Gastroesophageal sphincter (tissue), 3 donors: ENCODE data around the gene DNAH7.

Source experiments
- POLR2A ChIP-seq, 2 donors: fragments of 450-650 bp; IDR thresholded peaks; one replicate each; pipeline ENCODE4 v1.6.1; 2017; ENCODE audit warnings: antibody characterized with exemption in 2 of 2, mild to moderate bottlenecking in 2 of 2, moderate library complexity in 1 of 2
- TF ChIP-seq, protein P1 (sequence below), 4 experiments: fragments of 200-600 bp in 2 of 4; fragments of 450-650 bp in 2 of 4; sonication (generic) in 1 of 4; IDR thresholded peaks; one replicate each; pipeline ENCODE4 v1.5.1; 2017 to 2019; ENCODE audit warnings: antibody characterized with exemption in 4 of 4, mild to moderate bottlenecking in 2 of 4, moderate library complexity in 2 of 4

DNA sequence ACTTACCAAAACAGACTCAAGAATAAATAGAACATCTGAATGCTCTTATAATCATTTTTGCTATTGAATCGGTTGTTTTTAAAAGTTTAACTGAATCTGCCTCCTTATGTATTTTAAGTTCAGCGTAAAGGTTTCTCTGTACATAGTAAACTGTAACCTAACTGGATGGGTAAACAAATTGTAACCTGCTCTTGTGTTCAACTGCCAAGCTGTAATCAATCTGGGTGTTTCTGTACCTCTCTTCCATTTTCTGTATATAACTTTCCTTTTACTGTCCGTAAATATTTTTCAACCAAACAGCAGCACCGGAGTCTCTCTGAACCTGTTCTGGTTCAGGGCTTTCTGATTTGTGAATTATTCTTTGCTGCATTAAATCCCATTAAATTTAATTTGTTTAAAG, 27.6 kb upstream of the DNAH7 start:
- no peak for TF ChIP-seq POLR2A (IDR thresholded peaks at IDR 0.05)
- TF ChIP-seq, protein P1, sequence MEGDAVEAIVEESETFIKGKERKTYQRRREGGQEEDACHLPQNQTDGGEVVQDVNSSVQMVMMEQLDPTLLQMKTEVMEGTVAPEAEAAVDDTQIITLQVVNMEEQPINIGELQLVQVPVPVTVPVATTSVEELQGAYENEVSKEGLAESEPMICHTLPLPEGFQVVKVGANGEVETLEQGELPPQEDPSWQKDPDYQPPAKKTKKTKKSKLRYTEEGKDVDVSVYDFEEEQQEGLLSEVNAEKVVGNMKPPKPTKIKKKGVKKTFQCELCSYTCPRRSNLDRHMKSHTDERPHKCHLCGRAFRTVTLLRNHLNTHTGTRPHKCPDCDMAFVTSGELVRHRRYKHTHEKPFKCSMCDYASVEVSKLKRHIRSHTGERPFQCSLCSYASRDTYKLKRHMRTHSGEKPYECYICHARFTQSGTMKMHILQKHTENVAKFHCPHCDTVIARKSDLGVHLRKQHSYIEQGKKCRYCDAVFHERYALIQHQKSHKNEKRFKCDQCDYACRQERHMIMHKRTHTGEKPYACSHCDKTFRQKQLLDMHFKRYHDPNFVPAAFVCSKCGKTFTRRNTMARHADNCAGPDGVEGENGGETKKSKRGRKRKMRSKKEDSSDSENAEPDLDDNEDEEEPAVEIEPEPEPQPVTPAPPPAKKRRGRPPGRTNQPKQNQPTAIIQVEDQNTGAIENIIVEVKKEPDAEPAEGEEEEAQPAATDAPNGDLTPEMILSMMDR (IDR thresholded peaks at IDR 0.05): no peak
